ENCODE data around the gene SNAPC5.

SNAPC5 gene

DNA sequence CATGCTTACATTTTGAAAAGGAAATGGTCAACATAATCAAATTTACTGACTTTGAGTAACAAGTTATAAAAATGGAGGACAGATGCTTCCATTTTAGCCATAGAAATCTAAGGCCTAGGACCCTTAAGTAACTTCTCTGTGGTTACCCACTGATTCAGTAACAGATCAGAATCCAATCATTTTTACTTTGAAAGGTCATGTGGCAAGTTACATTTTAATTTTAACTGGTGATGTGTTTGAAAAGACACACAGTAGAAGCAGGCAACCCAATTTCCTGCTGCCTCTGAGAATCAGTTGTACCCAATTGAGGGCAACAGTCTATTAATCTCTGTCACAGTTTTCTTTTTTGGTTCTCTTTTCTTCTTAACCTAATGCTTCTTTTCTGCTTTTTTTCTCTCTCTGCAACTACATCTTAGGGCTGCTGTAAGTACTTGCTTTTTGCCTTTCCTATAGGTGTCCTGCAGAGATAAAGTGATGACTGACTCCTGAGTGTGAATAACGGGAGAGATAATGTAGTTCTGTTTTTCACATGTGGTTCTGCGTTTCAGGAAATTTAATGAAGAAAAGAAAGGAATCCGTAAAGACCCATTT, 10.8 kb upstream of the SNAPC5 start:
- Histone ChIP-seq H2BK15ac (ENCODE audit: low read depth, poor library complexity, severe bottlenecking) (no peak overlapping the region), H3K9me3 (ENCODE audit: control insufficient read depth, low read length) (no peaks in the 10 kb centered on the region), H3K4me3 (ENCODE audit: insufficient read depth in 1 of 2, low read depth in 1 of 2, low read length in 2 of 2) (no peak overlapping the region), H3K36me3 (ENCODE audit: control insufficient read depth in 1 of 2, insufficient read depth in 2 of 2, low read depth in 1 of 2, low read length in 2 of 2) (peaks cover 7 to 13% of the 10 kb centered on the region in 2 experiments), H2BK120ac (ENCODE audit: low read depth, low read length) (no peak overlapping the region), H4K91ac (ENCODE audit: low read length) (no peak overlapping the region), H3K4me2 (ENCODE audit: low read length, poor library complexity, severe bottlenecking) (no peak overlapping the region), H2AK5ac (ENCODE audit: low read length, severe bottlenecking) (no peak overlapping the region), H2BK12ac (ENCODE audit: low read length in 2 of 2) (no peak overlapping the region), H3K14ac (ENCODE audit: low read length in 2 of 2) (no peak overlapping the region), H3K79me1 (replicated peaks; ENCODE audit: low read length, poor library complexity, severe bottlenecking) (peaks cover 13% of the 10 kb centered on the region), H3K27me3 (ENCODE audit: control insufficient read depth in 1 of 2, insufficient read depth in 1 of 2, low read length in 2 of 2) (no peaks in the 10 kb centered on the region), H3K27ac (ENCODE audit: low read length, poor library complexity, severe bottlenecking) (peak overlapping the region; percentile 6), H2AFZ (ENCODE audit: low read depth, low read length) (no peak overlapping the region), H3K23ac (ENCODE audit: low read length in 2 of 2) (no peak overlapping the region), H2BK5ac (ENCODE audit: low read depth, low read length, poor library complexity, severe bottlenecking) (no peak overlapping the region), H3K9ac (ENCODE audit: low read length) (no peak overlapping the region), H3K18ac (ENCODE audit: low read depth in 1 of 2, low read length in 2 of 2) (no peak overlapping the region), H4K8ac (ENCODE audit: low read length) (no peak overlapping the region), H3K4me1 (ENCODE audit: control insufficient read depth, insufficient read depth, low read depth, low read length) (peaks cover 1% of the 10 kb centered on the region), H3K4ac (ENCODE audit: low read depth in 1 of 2, low read length in 2 of 2) (no peak overlapping the region)
- 88% methylated on average over 1 of the region's 3 CpGs for WGBS
- DNase-seq, result no peak

DNA sequence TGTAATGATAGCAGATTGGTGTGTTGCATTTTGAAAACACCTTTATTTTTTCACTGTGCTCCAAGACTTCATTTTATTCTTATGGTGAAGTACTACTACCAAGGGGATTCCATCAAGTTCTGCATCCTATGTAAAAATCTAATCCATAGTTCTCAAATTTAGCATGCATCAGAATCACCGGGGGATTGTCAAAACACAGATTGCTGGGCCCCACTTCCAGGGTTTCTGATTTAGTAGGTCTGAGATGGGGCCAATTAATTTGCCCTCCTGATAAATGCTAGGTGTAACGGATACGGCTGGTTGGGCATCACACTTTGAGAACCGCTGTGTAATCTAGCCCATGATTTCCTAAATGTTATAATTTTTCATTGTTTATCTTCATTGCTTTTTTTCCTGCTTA, 8.3 kb upstream of the SNAPC5 start:
- no peak for DNase-seq
- Histone ChIP-seq H3K23ac (ENCODE audit: low read length in 2 of 2) (no peak overlapping the region), H3K4ac (ENCODE audit: low read depth in 1 of 2, low read length in 2 of 2) (no peak overlapping the region), H2AK5ac (ENCODE audit: low read length, severe bottlenecking) (no peak overlapping the region), H2BK12ac (ENCODE audit: low read length in 2 of 2) (no peak overlapping the region), H3K4me1 (ENCODE audit: control insufficient read depth, insufficient read depth, low read depth, low read length) (peaks cover 3% of the 10 kb centered on the region), H3K9me3 (ENCODE audit: control insufficient read depth, low read length) (no peaks in the 10 kb centered on the region), H3K27ac (ENCODE audit: low read length, poor library complexity, severe bottlenecking) (no peak overlapping the region), H3K79me1 (replicated peaks; ENCODE audit: low read length, poor library complexity, severe bottlenecking) (peaks cover 2% of the 10 kb centered on the region), H2BK15ac (ENCODE audit: low read depth, poor library complexity, severe bottlenecking) (no peak overlapping the region), H2AFZ (ENCODE audit: low read depth, low read length) (no peak overlapping the region), H4K91ac (ENCODE audit: low read length) (no peak overlapping the region), H3K36me3 (ENCODE audit: control insufficient read depth in 1 of 2, insufficient read depth in 2 of 2, low read depth in 1 of 2, low read length in 2 of 2) (peaks cover 4 to 36% of the 10 kb centered on the region in 2 experiments), H3K9ac (ENCODE audit: low read length) (peak overlapping the region; percentile 97), H4K8ac (ENCODE audit: low read length) (no peak overlapping the region), H2BK120ac (ENCODE audit: low read depth, low read length) (no peak overlapping the region), H3K4me2 (ENCODE audit: low read length, poor library complexity, severe bottlenecking) (peak overlapping the region; percentile 58), H3K14ac (ENCODE audit: low read length in 2 of 2) (no peak overlapping the region), H3K4me3 (ENCODE audit: insufficient read depth in 1 of 2, low read depth in 1 of 2, low read length in 2 of 2) (peak overlapping the region in 1 of 2 experiments; percentile 93), H2BK5ac (ENCODE audit: low read depth, low read length, poor library complexity, severe bottlenecking) (no peak overlapping the region), H3K27me3 (ENCODE audit: control insufficient read depth in 1 of 2, insufficient read depth in 1 of 2, low read length in 2 of 2) (no peaks in the 10 kb centered on the region), H3K18ac (ENCODE audit: low read depth in 1 of 2, low read length in 2 of 2) (no peak overlapping the region)
- 53% methylated on average over 4 of the region's 4 CpGs for WGBS

DNA sequence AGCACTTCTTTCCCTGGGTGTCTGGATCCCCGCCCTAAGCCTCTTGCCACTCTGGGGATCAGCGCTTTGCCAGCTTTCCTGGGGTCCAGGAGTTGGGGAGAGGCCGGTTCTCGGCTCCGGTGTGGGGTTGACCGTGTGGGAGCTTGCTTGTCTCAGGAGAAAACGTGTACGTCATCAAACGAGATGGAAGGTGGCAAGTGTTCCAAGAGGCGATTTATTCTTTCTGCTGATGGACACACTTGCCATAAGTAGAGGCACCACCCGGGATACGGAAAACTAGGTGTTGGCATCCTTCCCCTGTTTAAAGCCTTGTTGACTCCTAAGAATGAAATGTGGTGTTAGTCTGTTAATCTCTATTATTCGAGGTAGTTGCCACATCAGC, 7.9 kb upstream of the SNAPC5 start:
- no peak overlapping the region for H2AK5ac ChIP-seq (ENCODE audit: low read length, severe bottlenecking)
- peak overlapping the region; percentile 85 for H3K27ac ChIP-seq (ENCODE audit: low read length, poor library complexity, severe bottlenecking)
- H3K4me3 ChIP-seq (ENCODE audit: insufficient read depth in 1 of 2, low read depth in 1 of 2, low read length in 2 of 2), result peak overlapping the region; percentile 67 to 93
- DNase-seq, result no peak
- no peak overlapping the region for H2BK120ac ChIP-seq (ENCODE audit: low read depth, low read length)
- H3K4me2 ChIP-seq (ENCODE audit: low read length, poor library complexity, severe bottlenecking), result peak overlapping the region; percentile 58
- no peaks in the 10 kb centered on the region for H3K79me1 ChIP-seq (replicated peaks; ENCODE audit: low read length, poor library complexity, severe bottlenecking)
- peak overlapping the region; percentile 97 for H3K9ac ChIP-seq (ENCODE audit: low read length)
- H2BK15ac ChIP-seq (ENCODE audit: low read depth, poor library complexity, severe bottlenecking), result peak overlapping the region; percentile 26
- H2BK12ac ChIP-seq (ENCODE audit: low read length in 2 of 2), result no peak overlapping the region
- peaks cover 3% of the 10 kb centered on the region for H3K4me1 ChIP-seq (ENCODE audit: control insufficient read depth, insufficient read depth, low read depth, low read length)
- H4K8ac ChIP-seq (ENCODE audit: low read length), result no peak overlapping the region
- 2% methylated on average over 13 of the region's 13 CpGs for WGBS
- peak overlapping the region; percentile 2 for H2AFZ ChIP-seq (ENCODE audit: low read depth, low read length)
- no peak overlapping the region for H3K4ac ChIP-seq (ENCODE audit: low read depth in 1 of 2, low read length in 2 of 2)
- no peaks in the 10 kb centered on the region for H3K27me3 ChIP-seq (ENCODE audit: control insufficient read depth in 1 of 2, insufficient read depth in 1 of 2, low read length in 2 of 2)
- H3K14ac ChIP-seq (ENCODE audit: low read length in 2 of 2), result no peak overlapping the region
- peaks cover 5 to 36% of the 10 kb centered on the region in 2 experiments for H3K36me3 ChIP-seq (ENCODE audit: control insufficient read depth in 1 of 2, insufficient read depth in 2 of 2, low read depth in 1 of 2, low read length in 2 of 2)
- H2BK5ac ChIP-seq (ENCODE audit: low read depth, low read length, poor library complexity, severe bottlenecking), result no peak overlapping the region
- H3K23ac ChIP-seq (ENCODE audit: low read length in 2 of 2), result no peak overlapping the region
- H3K18ac ChIP-seq (ENCODE audit: low read depth in 1 of 2, low read length in 2 of 2), result no peak overlapping the region
- no peaks in the 10 kb centered on the region for H3K9me3 ChIP-seq (ENCODE audit: control insufficient read depth, low read length)
- H4K91ac ChIP-seq (ENCODE audit: low read length), result no peak overlapping the region

DNA sequence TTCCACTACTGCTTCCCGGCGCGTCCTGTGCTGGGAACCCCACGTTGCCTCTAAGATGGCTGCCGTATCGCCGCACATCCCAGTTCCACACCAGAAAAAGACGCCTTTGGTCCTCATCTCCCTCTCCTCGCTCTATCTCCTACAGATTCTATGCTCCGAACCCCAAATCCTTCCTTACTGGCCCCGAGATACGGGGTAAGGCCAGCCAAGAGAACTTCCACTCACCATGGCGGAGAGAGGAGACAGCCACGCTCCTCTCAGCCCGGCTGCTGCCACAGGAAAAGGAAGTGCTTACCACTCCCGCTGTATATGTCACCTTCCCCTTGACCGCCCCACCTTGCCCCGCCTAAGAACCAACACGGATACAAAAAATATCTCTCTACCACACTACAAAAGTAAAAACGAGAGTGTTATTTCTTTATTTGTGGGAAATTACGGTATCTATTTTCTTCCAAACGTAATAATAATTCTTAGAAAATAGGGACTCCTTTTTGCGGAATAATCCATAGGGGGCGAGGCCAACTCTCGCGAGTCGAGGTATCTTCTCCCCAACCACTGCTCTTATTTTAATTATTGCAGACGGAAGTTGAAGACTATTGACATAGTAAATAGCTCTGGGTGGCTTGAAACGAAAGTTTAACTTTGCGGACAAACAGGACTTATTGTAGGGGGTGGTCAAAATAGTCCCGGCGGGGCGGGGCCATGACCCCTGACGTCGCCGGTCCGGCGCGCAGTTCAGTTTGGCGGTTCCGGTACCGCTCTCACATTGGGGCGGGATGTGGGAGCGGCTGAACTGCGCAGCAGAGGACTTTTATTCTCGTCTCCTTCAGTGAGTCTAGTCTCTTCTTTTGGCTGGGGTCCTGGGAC, 7.2 kb upstream of the SNAPC5 start, which contains the start of the genes RPL4 and ZWILCH:
TSS of gene RPL4 (minus strand) at position 293 of the 867 bp plus-strand sequence. CDS start at position 228, 65 bp downstream.
TSS of gene ZWILCH (plus strand) at position 764 of the 867 bp plus-strand sequence. CDS start at position 777, 13 bp downstream.
- peak within 1 kb of the TSS; percentile 70 for H4K8ac ChIP-seq (ENCODE audit: low read length)
- peak within 1 kb of the TSS; percentile 26 for H2BK15ac ChIP-seq (ENCODE audit: low read depth, poor library complexity, severe bottlenecking)
- H3K9ac ChIP-seq (ENCODE audit: low read length), result peak within 1 kb of the TSS; percentile 97
- H2AK5ac ChIP-seq (ENCODE audit: low read length, severe bottlenecking), result peak within 1 kb of the TSS; percentile 69
- peak within 1 kb of the TSS; percentile 23 to 86 for H3K14ac ChIP-seq (ENCODE audit: low read length in 2 of 2)
- H3K4me2 ChIP-seq (ENCODE audit: low read length, poor library complexity, severe bottlenecking), result peak within 1 kb of the TSS; percentile 89
- peak within 1 kb of the TSS; percentile 85 for H3K27ac ChIP-seq (ENCODE audit: low read length, poor library complexity, severe bottlenecking)
- no peak within 1 kb of the TSS for H3K23ac ChIP-seq (ENCODE audit: low read length in 2 of 2)
- no peaks in the 10 kb centered on the region for H3K9me3 ChIP-seq (ENCODE audit: control insufficient read depth, low read length)
- H3K4ac ChIP-seq (ENCODE audit: low read depth in 1 of 2, low read length in 2 of 2), result peak within 1 kb of the TSS in 1 of 2 experiments; percentile 86
- H2BK5ac ChIP-seq (ENCODE audit: low read depth, low read length, poor library complexity, severe bottlenecking), result peak within 1 kb of the TSS; percentile 15
- peaks cover 9 to 40% of the 10 kb centered on the region in 2 experiments for H3K36me3 ChIP-seq (ENCODE audit: control insufficient read depth in 1 of 2, insufficient read depth in 2 of 2, low read depth in 1 of 2, low read length in 2 of 2)
- H3K27me3 ChIP-seq (ENCODE audit: control insufficient read depth in 1 of 2, insufficient read depth in 1 of 2, low read length in 2 of 2), result no peaks in the 10 kb centered on the region
- H2BK120ac ChIP-seq (ENCODE audit: low read depth, low read length), result peak within 1 kb of the TSS; percentile 29
- H2AFZ ChIP-seq (ENCODE audit: low read depth, low read length), result peak within 1 kb of the TSS; percentile 2
- H3K4me1 ChIP-seq (ENCODE audit: control insufficient read depth, insufficient read depth, low read depth, low read length), result peaks cover 3% of the 10 kb centered on the region
- H3K79me1 ChIP-seq (replicated peaks; ENCODE audit: low read length, poor library complexity, severe bottlenecking), result no peaks in the 10 kb centered on the region
- peak; percentile 96 for DNase-seq
- peak within 1 kb of the TSS; percentile 81 to 92 for H3K18ac ChIP-seq (ENCODE audit: low read depth in 1 of 2, low read length in 2 of 2)
- H4K91ac ChIP-seq (ENCODE audit: low read length), result no peak within 1 kb of the TSS
- peak within 1 kb of the TSS; percentile 75 to 93 for H3K4me3 ChIP-seq (ENCODE audit: insufficient read depth in 1 of 2, low read depth in 1 of 2, low read length in 2 of 2)
- H2BK12ac ChIP-seq (ENCODE audit: low read length in 2 of 2), result no peak within 1 kb of the TSS
- under 1% methylated on average over 39 of the region's 46 CpGs for WGBS

All from mesenchymal stem cell (in vitro differentiated cells and primary cell).